H9 (cell line): ENCODE data around the gene SPRED3. TPM values are rescaled to one million over a fixed set of nuclear protein-coding genes. Genes with fewer than 3 reads are reported as not detected.

ENCODE experiments used
- DNase-seq: peaks from one replicate; pipeline ENCODE4 v3.0.0-alpha.2; 2017
- H2AFZ ChIP-seq: one replicate; pipeline ENCODE4 v1.6.1; 2013; ENCODE audit warnings: mild to moderate bottlenecking, low read length, control low read depth, moderate library complexity
- H2AK5ac ChIP-seq: 2 replicates; pipeline ENCODE4 v1.6.1; 2013; ENCODE audit warnings: low read length, control low read depth, mixed read lengths; ENCODE audit not compliant: insufficient read length
- H2BK120ac ChIP-seq: one replicate; pipeline ENCODE4 v1.6.1; 2013; ENCODE audit warnings: low read depth, mild to moderate bottlenecking, low read length, control low read depth, inconsistent platforms; ENCODE audit not compliant: poor library complexity, severe bottlenecking
- H2BK12ac ChIP-seq: 2 replicates; pipeline ENCODE4 v1.6.1; 2013; ENCODE audit warnings: low read length, control low read depth, mixed read lengths, low read depth; ENCODE audit not compliant: insufficient read length
- H2BK15ac ChIP-seq: 2 replicates; pipeline ENCODE4 v1.6.1; 2013; ENCODE audit warnings: low read depth, low read length, control low read depth
- H2BK20ac ChIP-seq: one replicate; pipeline ENCODE4 v1.6.1; 2013; ENCODE audit warnings: low read depth, mild to moderate bottlenecking, low read length, control low read depth, inconsistent platforms; ENCODE audit not compliant: poor library complexity, severe bottlenecking
- H2BK5ac ChIP-seq: 2 replicates; pipeline ENCODE4 v1.6.1; 2013; ENCODE audit warnings: low read length, control low read depth, mixed read lengths; ENCODE audit not compliant: insufficient read length
- H3K14ac ChIP-seq: 2 replicates; pipeline ENCODE4 v1.6.1; 2013; ENCODE audit warnings: low read length, control low read depth; ENCODE audit not compliant: insufficient read depth
- H3K18ac ChIP-seq: 2 replicates; pipeline ENCODE4 v1.6.1; 2013; ENCODE audit warnings: low read depth, mild to moderate bottlenecking, mixed read lengths, low read length, control low read depth; ENCODE audit not compliant: insufficient read length
- H3K23ac ChIP-seq: 2 replicates; pipeline ENCODE4 v1.6.1; 2013; ENCODE audit warnings: low read length, control low read depth, mixed read lengths, low read depth; ENCODE audit not compliant: insufficient read length
- H3K23me2 ChIP-seq: 2 replicates; pipeline ENCODE4 v1.6.1; 2013; ENCODE audit warnings: low read depth, mild to moderate bottlenecking, mixed read lengths, low read length, control low read depth; ENCODE audit not compliant: insufficient read length, poor library complexity, severe bottlenecking
- H3K27ac ChIP-seq: 2 replicates; pipeline ENCODE4 v1.5.1; 2013; ENCODE audit warnings: low read length, control low read depth, mixed read lengths, low read depth; ENCODE audit not compliant: insufficient read length
- H3K27me3 ChIP-seq: 2 replicates; pipeline ENCODE4 v1.6.1; 2013; ENCODE audit warnings: low read length, control low read depth, inconsistent platforms; ENCODE audit not compliant: insufficient read depth
- H3K4ac ChIP-seq: 2 replicates; pipeline ENCODE4 v1.6.1; 2013; ENCODE audit warnings: low read depth, mild to moderate bottlenecking, control low read depth, inconsistent platforms, low read length, moderate library complexity
- H3K4me1 ChIP-seq: 2 replicates; pipeline ENCODE4 v1.6.1; 2013; ENCODE audit warnings: low read length, control low read depth, inconsistent platforms; ENCODE audit not compliant: insufficient read depth
- H3K4me2 ChIP-seq: 2 replicates; pipeline ENCODE4 v1.6.1; 2013; ENCODE audit warnings: low read length, control low read depth, mixed read lengths; ENCODE audit not compliant: insufficient read length, insufficient read depth
- H3K56ac ChIP-seq: 2 replicates; pipeline ENCODE4 v1.6.1; 2013; ENCODE audit warnings: low read depth, mild to moderate bottlenecking, mixed read lengths, low read length, control low read depth; ENCODE audit not compliant: insufficient read length
- H3K79me1 ChIP-seq: 2 replicates; pipeline ENCODE4 v1.6.1; 2013; ENCODE audit warnings: low read depth, mild to moderate bottlenecking, moderate library complexity, low read length, control low read depth, inconsistent platforms; ENCODE audit not compliant: insufficient read depth, poor library complexity, severe bottlenecking
- H3K79me2 ChIP-seq: 2 replicates; pipeline ENCODE4 v1.6.1; 2013; ENCODE audit warnings: low read length, control low read depth, inconsistent platforms; ENCODE audit not compliant: insufficient read depth
- H3K9ac ChIP-seq: 2 replicates; pipeline ENCODE4 v1.6.1; 2013; ENCODE audit warnings: low read length, control low read depth, mixed read lengths; ENCODE audit not compliant: insufficient read length; ENCODE audit errors: extremely low read depth
- H3K9me3 ChIP-seq: one replicate; pipeline ENCODE4 v1.6.1; 2013; ENCODE audit warnings: low read depth, low read length, inconsistent platforms; ENCODE audit not compliant: control insufficient read depth
- H3T11ph ChIP-seq: one replicate; pipeline ENCODE4 v1.6.1; 2013; ENCODE audit warnings: mild to moderate bottlenecking, low read length, control low read depth, inconsistent platforms
- H4K20me1 ChIP-seq: one replicate; pipeline ENCODE4 v1.6.1; 2013; ENCODE audit not compliant: control insufficient read depth, insufficient read length, insufficient read depth
- H4K5ac ChIP-seq: 2 replicates; pipeline ENCODE4 v1.6.1; 2013; ENCODE audit warnings: low read depth, mild to moderate bottlenecking, mixed read lengths, low read length, control low read depth; ENCODE audit not compliant: insufficient read length
- H4K8ac ChIP-seq: replicated peaks from 2 replicates; pipeline ENCODE4 v1.6.1; 2013; ENCODE audit warnings: low read length, control low read depth, mixed read lengths, low read depth; ENCODE audit not compliant: insufficient read length
- H4K91ac ChIP-seq: 2 replicates; pipeline ENCODE4 v1.6.1; 2013; ENCODE audit warnings: low read depth, mild to moderate bottlenecking, moderate library complexity, mixed read lengths, low read length, control low read depth; ENCODE audit not compliant: insufficient read length
- H3K27ac Mint-ChIP-seq, 3 experiments: 2 replicates in 2 of 3; 3 replicates in 1 of 3; pipeline ENCODE4 v1.8.0; 2020 to 2021; ENCODE audit warnings: mixed read lengths in 3 of 3, mild to moderate bottlenecking in 1 of 3, moderate library complexity in 1 of 3
- H3K27me3 Mint-ChIP-seq: 2 replicates; pipeline ENCODE4 v1.8.0; 2021; ENCODE audit warnings: low read depth, mild to moderate bottlenecking, moderate library complexity, mixed read lengths
- H3K36me3 Mint-ChIP-seq, 3 experiments: 2 replicates in 2 of 3; 3 replicates in 1 of 3; pipeline ENCODE4 v1.8.0; 2020 to 2021; ENCODE audit warnings: low read depth in 3 of 3, mixed read lengths in 3 of 3; ENCODE audit not compliant: insufficient read depth in 1 of 3
- H3K4me1 Mint-ChIP-seq, 2 experiments: 2 replicates each; pipeline ENCODE4 v1.8.0; 2020; ENCODE audit warnings: mixed read lengths in 2 of 2
- H3K4me3 Mint-ChIP-seq, 2 experiments: 2 replicates in 1 of 2; 3 replicates in 1 of 2; pipeline ENCODE4 v1.8.0; 2020 to 2021; ENCODE audit warnings: mild to moderate bottlenecking in 2 of 2, mixed read lengths in 2 of 2, moderate library complexity in 1 of 2
- H3K9me3 Mint-ChIP-seq, 2 experiments: 2 replicates in 1 of 2; 3 replicates in 1 of 2; pipeline ENCODE4 v1.8.0; 2020; ENCODE audit warnings: mild to moderate bottlenecking in 2 of 2, mixed read lengths in 2 of 2, moderate library complexity in 1 of 2
- CTCF ChIP-seq: fragments of 200-600 bp; sonication (generic); conservative IDR thresholded peaks from 3 replicates; pipeline ENCODE4 v1.8.0; 2021; ENCODE audit warnings: antibody characterized with exemption, mild to moderate bottlenecking
- WGBS: extraction: QIAGEN DNeasy Blood & Tissue Kit; methylation state at CpG from one replicate; pipeline ENCODE4 v1.1.7; 2013; ENCODE audit warnings: missing lambda C conversion rate, low lambda C conversion rate, mixed read lengths; ENCODE audit not compliant: insufficient read length; ENCODE audit errors: extremely low coverage; 5-methylcytosine and 5-hydroxymethylcytosine counted together
- total RNA-seq: library from RNA; stranded (reverse); gene quantifications from 2 replicates; pipeline ENCODE4 v1.2.1, GENCODE V29; 2021

The SPRED3 gene
- total RNA-seq, 1 experiment from 2014 or later: 16.4 TPM

GRCh38 chr19:38389101-38389925 lies 816 bp downstream of the SPRED3 start:
- no peak overlapping the region for H3T11ph ChIP-seq
- H2BK20ac ChIP-seq: no peak overlapping the region
- peak overlapping the region; percentile 15 for H2BK120ac ChIP-seq
- peak overlapping the region; percentile 54 for H3K18ac ChIP-seq
- no peak overlapping the region for H4K5ac ChIP-seq
- no peaks in the 10 kb centered on the region; the same call in 1 of the 2 replicates for H3K79me2 ChIP-seq
- H4K8ac ChIP-seq: no peak overlapping the region
- Mint-ChIP-seq H3K9me3 (no peaks in the 10 kb centered on the region), H3K27me3 (peaks cover 7% of the 10 kb centered on the region; the same call in 1 of the 2 replicates), H3K4me1 (peaks cover 42 to 56% of the 10 kb centered on the region in 2 experiments), H3K4me3 (peak overlapping the region; percentile 83 to 92), H3K27ac (peak overlapping the region; percentile 85 to 97 (median 97)), H3K36me3 (peaks cover 20 to 34% (median 22%) of the 10 kb centered on the region in 3 experiments)
- H2BK15ac ChIP-seq: no peak overlapping the region
- H3K14ac ChIP-seq: peak overlapping the region; percentile 70
- no peaks in the 10 kb centered on the region for H4K20me1 ChIP-seq
- peak overlapping the region; percentile 80 for H3K4me2 ChIP-seq
- H3K79me1 ChIP-seq: no peaks in the 10 kb centered on the region
- H3K4me1 ChIP-seq: no peaks in the 10 kb centered on the region; the same call in 1 of the 2 replicates
- H2BK5ac ChIP-seq: no peak overlapping the region
- no peak overlapping the region for H3K56ac ChIP-seq
- no peak for TF ChIP-seq CTCF
- no CpG with 5 or more reads among the region's 28 CpGs for WGBS
- peak; percentile 68 for DNase-seq
- no peak overlapping the region for H4K91ac ChIP-seq
- H2AK5ac ChIP-seq: no peak overlapping the region
- no peaks in the 10 kb centered on the region for H3K9me3 ChIP-seq
- no peak overlapping the region for H2BK12ac ChIP-seq
- H3K4ac ChIP-seq: no peak overlapping the region
- H3K9ac ChIP-seq: peak overlapping the region; percentile 63
- H3K27me3 ChIP-seq: no peaks in the 10 kb centered on the region
- H2AFZ ChIP-seq: no peak overlapping the region
- no peak overlapping the region for H3K27ac ChIP-seq
- peaks cover 35% of the 10 kb centered on the region for H3K23me2 ChIP-seq
- H3K23ac ChIP-seq: no peak overlapping the region
